K562 (cell line): Measurements from ENCODE around the gene HOXA7. TPM values are rescaled to one million over a fixed set of nuclear protein-coding genes. Genes with fewer than 3 reads are reported as not detected.

Experiments
- ATAC-seq: fragments of 200-7000 bp; cut with Tn5 transposase; 3 replicates; pipeline ENCODE4 v1.9.1; 2020; ENCODE audit warnings: moderate library complexity
- BruUV-seq: library from RNA; stranded (reverse); fragments of 400-500 nt; replicated peaks from 2 replicates; lab custom pipeline; 2021; lab: Mats Ljungman, UMichigan
- CTCF ChIA-PET: fragments of 300-600 bp; formaldehyde crosslinking; extraction: SDS; loops from one replicate; lab custom pipeline; 2021; ENCODE audit warnings: low intra/inter-chr PET ratio; lab: Yijun Ruan, JAX
- POLR2A ChIA-PET: fragments of 300-600, 350-650 bp; sonication (Branson Sonifier 250); formaldehyde crosslinking; extraction: SDS; loops from one replicate; lab custom pipeline; 2021; ENCODE audit warnings: antibody characterized with exemption, inconsistent platforms; lab: Yijun Ruan, JAX
- DNase-seq, 4 experiments: peaks; one replicate each; pipeline versions ENCODE4 v3.0.0 to v3.0.0-alpha.2; 2011 to 2018; ENCODE audit warnings: low spot score in 3 of 4, mixed read lengths in 3 of 4; ENCODE audit errors: extremely low read depth in 1 of 4
- FAIRE-seq: peaks from 2 replicates; lab custom pipeline; 2011; peaks lifted over from hg19 to GRCh38; lab: Jason Lieb, UNC
- H2AFZ ChIP-seq: 2 replicates; pipeline ENCODE4 v1.6.0; 2011; ENCODE audit warnings: low read depth, low read length, control low read depth, inconsistent platforms
- H3K27ac ChIP-seq: fragments of 200-600 bp; 3 replicates; pipeline ENCODE4 v1.8.0; 2011; ENCODE audit warnings: low read depth, mild to moderate bottlenecking, control low read depth, inconsistent platforms, low read length, moderate library complexity, mixed read lengths; ENCODE audit errors: extremely low read depth
- H3K27me3 ChIP-seq, 2 experiments: fragments of 300-600 bp in 1 of 2; 2 replicates in 1 of 2; 3 replicates in 1 of 2; pipeline versions ENCODE4 v1.6.0 to v1.8.0; 2011; ENCODE audit warnings: inconsistent platforms in 2 of 2, low read length in 2 of 2, mild to moderate bottlenecking in 1 of 2, mixed read lengths in 1 of 2, moderate library complexity in 1 of 2; ENCODE audit not compliant: control insufficient read depth in 2 of 2, insufficient read depth in 2 of 2
- H3K36me3 ChIP-seq: fragments of 300-600 bp; 3 replicates; pipeline ENCODE4 v1.8.0; 2011; ENCODE audit warnings: mild to moderate bottlenecking, low read length, inconsistent platforms; ENCODE audit not compliant: control insufficient read depth, insufficient read depth
- H3K4me1 ChIP-seq, 2 experiments: fragments of 200-600 bp in 1 of 2; replicated peaks in 1 of 2; 2 replicates in 1 of 2; 3 replicates in 1 of 2; pipeline versions ENCODE4 v1.5.1 to v1.8.0; 2011; ENCODE audit warnings: inconsistent platforms in 2 of 2, low read length in 2 of 2, mild to moderate bottlenecking in 1 of 2, mixed read lengths in 1 of 2, moderate library complexity in 1 of 2; ENCODE audit not compliant: control insufficient read depth in 2 of 2, insufficient read depth in 2 of 2
- H3K4me2 ChIP-seq: 2 replicates; pipeline ENCODE4 v1.6.1; 2011; ENCODE audit warnings: low read length, control low read depth, inconsistent platforms, mixed read lengths; ENCODE audit not compliant: insufficient read depth
- H3K4me3 ChIP-seq: fragments of 200-600 bp; sonication (generic), shearing (Covaris generic); 2 replicates; pipeline ENCODE4 v1.5.1; 2016; ENCODE audit warnings: control low read depth, inconsistent platforms
- H3K79me2 ChIP-seq: fragments of 200-600 bp; 3 replicates; pipeline ENCODE4 v1.8.0; 2011; ENCODE audit warnings: low read length, inconsistent platforms; ENCODE audit not compliant: control insufficient read depth, insufficient read depth
- H3K9ac ChIP-seq, 2 experiments: 2 replicates each; pipeline versions ENCODE4 v1.6.0 to v1.6.1; 2011; ENCODE audit warnings: low read depth in 2 of 2, low read length in 2 of 2, control low read depth in 1 of 2, inconsistent platforms in 1 of 2, mild to moderate bottlenecking in 1 of 2, mixed read lengths in 1 of 2; ENCODE audit not compliant: insufficient read depth in 1 of 2
- H3K9me1 ChIP-seq: one replicate; pipeline ENCODE4 v1.6.0; 2011; ENCODE audit warnings: inconsistent platforms, mild to moderate bottlenecking, low read length, moderate library complexity; ENCODE audit not compliant: control insufficient read depth, insufficient read depth
- H3K9me3 ChIP-seq: replicated peaks from 2 replicates; pipeline ENCODE4 v1.5.1; 2011; ENCODE audit warnings: low read depth, low read length, inconsistent platforms; ENCODE audit not compliant: control insufficient read depth, insufficient read depth
- H4K20me1 ChIP-seq: replicated peaks from 2 replicates; pipeline ENCODE4 v1.6.1; 2011; ENCODE audit warnings: low read length, inconsistent platforms, mixed read lengths; ENCODE audit not compliant: control insufficient read depth, insufficient read depth
- AFF1 ChIP-seq, 2 experiments: fragments of 450-650 bp; IDR thresholded peaks; 2 replicates each; pipeline ENCODE4 v1.6.1; 2018; ENCODE audit warnings: mild to moderate bottlenecking in 2 of 2, low read depth in 1 of 2; ENCODE audit not compliant: partially characterized antibody in 2 of 2
- CBX2 ChIP-seq: fragments of 200-600 bp; sonication (generic); IDR thresholded peaks from one replicate; pipeline ENCODE4 v1.6.1; 2012; ENCODE audit warnings: mild to moderate bottlenecking, low read length, inconsistent platforms; ENCODE audit not compliant: insufficient read depth, poor library complexity, severe bottlenecking
- CTBP1 ChIP-seq: fragments of 450-650 bp; IDR thresholded peaks from 2 replicates; pipeline ENCODE4 v1.6.1; 2016; ENCODE audit warnings: borderline replicate concordance
- ELF1 ChIP-seq: fragments of 200-800 bp; sonication (Bioruptor generic); IDR thresholded peaks from 2 replicates; pipeline ENCODE4 v1.6.1; 2016; ENCODE audit warnings: missing genetic modification characterization, missing compliant biosample characterization
- EWSR1 ChIP-seq: fragments of 450-650 bp; IDR thresholded peaks from 2 replicates; pipeline ENCODE4 v1.6.1; 2018; ENCODE audit warnings: borderline replicate concordance, mild to moderate bottlenecking, low read depth, moderate library complexity; ENCODE audit not compliant: partially characterized antibody
- HDGF ChIP-seq: fragments of 450-650 bp; IDR thresholded peaks from 2 replicates; pipeline ENCODE4 v1.6.1; 2016
- LARP7 ChIP-seq: fragments of 450-650 bp; IDR thresholded peaks from 2 replicates; pipeline ENCODE4 v1.6.1; 2016
- NCOR1 ChIP-seq: fragments of 450-650 bp; IDR thresholded peaks from 2 replicates; pipeline ENCODE4 v1.6.1; 2016; ENCODE audit warnings: mild to moderate bottlenecking, moderate library complexity
- NFE2 ChIP-seq: IDR thresholded peaks from 2 replicates; pipeline ENCODE4 v1.6.1; 2014; ENCODE audit warnings: antibody characterized with exemption, low read depth
- SAP30 ChIP-seq: fragments of 200-600 bp; sonication (generic); IDR thresholded peaks from 2 replicates; pipeline ENCODE4 v1.6.1; 2012; ENCODE audit warnings: borderline replicate concordance, low read depth, mild to moderate bottlenecking, moderate library complexity, low read length, control low read depth, inconsistent platforms; ENCODE audit not compliant: insufficient read depth, poor library complexity, severe bottlenecking
- ZNF277 ChIP-seq: fragments of 250-450 bp; sonication (Bioruptor Pico); IDR thresholded peaks from 2 replicates; pipeline ENCODE4 v1.8.0; 2022; ENCODE audit warnings: inconsistent platforms, mild to moderate bottlenecking, moderate library complexity, borderline replicate concordance
- WGBS: fragments of 100-300 bp; shearing (Covaris generic); methylation state at CpG from one replicate; pipeline ENCODE4 v1.1.6; 2016; ENCODE audit warnings: low coverage, mixed read lengths; ENCODE audit not compliant: insufficient coverage; ENCODE audit errors: missing lambda C conversion rate; 5-methylcytosine and 5-hydroxymethylcytosine counted together
- in situ Hi-C: fragments of 300-500 bp; cut with MboI; formaldehyde crosslinking; loops from 4 replicates; pipeline ENCODE4 v1.15.0; 2018; ENCODE audit warnings: inconsistent platforms, mixed read lengths
- intact Hi-C: fragments of 100-400 bp; cut with micrococcal nuclease; formaldehyde crosslinking; loops from 2 replicates; pipeline ENCODE4 v1.14.2; 2022
- polyA plus RNA-seq, 8 experiments: library from polyadenylated mRNA; depleted of rRNA in 4 of 8; stranded (reverse) in 5 of 8; unstranded in 3 of 8; fragments of >200 nt; fragmentation: Nextera tagmentation in 2 of 8; fragmentation: Illumina TruSeq in 1 of 8; extraction: Ambion mirVana in 2 of 8; extraction: Trizol in 1 of 8; gene quantifications; 2 replicates each; pipeline versions ENCODE4 v1.2.1 to v1.2.3, GENCODE V29; 2011 to 2014; ENCODE audit warnings: inconsistent platforms in 1 of 8, missing spikeins in 1 of 8
- total RNA-seq, 7 experiments: library from RNA; depleted of rRNA in 6 of 7; stranded (reverse); fragments of >200 nt in 6 of 7; fragmentation: Illumina TruSeq in 2 of 7; extraction: Trizol in 2 of 7; gene quantifications; 2 replicates each; pipeline versions ENCODE4 v1.2.1 to v1.2.3, GENCODE V29; 2011 to 2021; ENCODE audit warnings: low replicate concordance in 1 of 7
- TF ChIP-seq, protein P1 (sequence below), 2 experiments: fragments of 450-650 bp in 1 of 2; sonication (generic) in 1 of 2; formaldehyde crosslinking in 1 of 2; IDR thresholded peaks in 1 of 2; conservative IDR thresholded peaks in 1 of 2; 2 replicates each; pipeline versions ENCODE4 v1.6.1 to v1.8.1; 2016 to 2023; ENCODE audit warnings: mild to moderate bottlenecking in 2 of 2, moderate library complexity in 2 of 2, inconsistent platforms in 1 of 2, missing genetic modification reagents in 1 of 2

The HOXA7 gene
- total and polyA plus RNA-seq, 9 of the 15 experiments (the other 6 are each of a cell fraction or from before 2014, with no cell fraction given) = not detected

- no peaks in the 10 kb centered on the region for H3K9me3 ChIP-seq
- intact Hi-C loops = no loop called here
- ChIA-PET CTCF (no interaction called here), POLR2A (interaction anchor here (1.1 kb wide), 1 partner anchor 17 kb away, joined by 3 read pairs; no protein-coding TSS in a partner anchor)
- H3K4me2 ChIP-seq = no peak overlapping the region
- no peak overlapping the region for H3K4me3 ChIP-seq
- no peak overlapping the region for H3K9ac ChIP-seq
- no peaks in the 10 kb centered on the region for H3K4me1 ChIP-seq
- peaks cover 30 to 71% of the 10 kb centered on the region in 2 experiments for H3K27me3 ChIP-seq
- WGBS = 6% methylated on average over 4 of the region's 7 CpGs
- DNase-seq = no peak
- no peak for TF ChIP-seq CTBP1
- TF ChIP-seq AFF1 (IDR thresholded peaks at IDR 0.05; ENCODE audit: low read depth in 1 of 2, partially characterized antibody in 2 of 2) = no peak
- no peak for TF ChIP-seq NFE2
- TF ChIP-seq HDGF = no peak
- TF ChIP-seq EWSR1 = no peak
- no peak for TF ChIP-seq ELF1
- no peak for TF ChIP-seq SAP30
- TF ChIP-seq ZNF277 = no peak
- TF ChIP-seq LARP7 = no peak
- TF ChIP-seq, protein P1, sequence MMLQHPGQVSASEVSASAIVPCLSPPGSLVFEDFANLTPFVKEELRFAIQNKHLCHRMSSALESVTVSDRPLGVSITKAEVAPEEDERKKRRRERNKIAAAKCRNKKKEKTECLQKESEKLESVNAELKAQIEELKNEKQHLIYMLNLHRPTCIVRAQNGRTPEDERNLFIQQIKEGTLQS (IDR thresholded peaks at IDR 0.05) = no peak
- TF ChIP-seq, protein P1 (CRISPR knock-in tag; conservative IDR thresholded peaks at IDR 0.05) = no peak
- TF ChIP-seq NCOR1 = no peak
- no peak for TF ChIP-seq CBX2
- no TSS peak for BruUV-seq
- FAIRE-seq = no peak
- no peaks in the 10 kb centered on the region; the same call in 1 of the 2 replicates for H4K20me1 ChIP-seq
- no peak for ATAC-seq
- no peak overlapping the region for H2AFZ ChIP-seq
- H3K79me2 ChIP-seq = no peaks in the 10 kb centered on the region
- no peaks in the 10 kb centered on the region for H3K9me1 ChIP-seq
- H3K27ac ChIP-seq = no peak overlapping the region
- in situ Hi-C loops = no loop called here
- no peaks in the 10 kb centered on the region for H3K36me3 ChIP-seq
Observed at GRCh38 chr7:27121684-27122076, 34.8 kb downstream of the HOXA7 start.
